OCI-LY7 (cell line): ENCODE data around the gene NPFF. TPM values are rescaled to one million over a fixed set of nuclear protein-coding genes. Genes with fewer than 3 reads are reported as not detected.

ENCODE experiments used
- BruUV-seq: library from RNA; stranded (reverse); fragments of 400-500 nt; replicated peaks from 2 replicates; lab custom pipeline; 2021; lab: Mats Ljungman, UMichigan
- CTCF ChIA-PET: fragments of 300-600 bp; sonication (Branson Sonifier 250); formaldehyde crosslinking; loops from one replicate; lab custom pipeline; 2022; ENCODE audit warnings: antibody characterized with exemption; ENCODE audit not compliant: unreplicated experiment; lab: Charles Lee
- POLR2A ChIA-PET: fragments of 300-600 bp; sonication (Branson Sonifier 250); formaldehyde crosslinking; loops from one replicate; lab custom pipeline; 2022; ENCODE audit warnings: antibody characterized with exemption; lab: Charles Lee
- DNase-seq: peaks from one replicate; pipeline ENCODE4 v3.0.0-alpha.2; 2015; ENCODE audit warnings: low spot score
- H2AFZ ChIP-seq: fragments of 200-600 bp; sonication (generic), shearing (Covaris generic); 2 replicates; pipeline ENCODE4 v1.6.1; 2014; ENCODE audit warnings: mild to moderate bottlenecking, antibody characterized with exemption, low read length, moderate library complexity
- H3K27ac ChIP-seq: fragments of 200-600 bp; sonication (generic); 2 replicates; pipeline ENCODE4 v1.5.1; 2014; ENCODE audit warnings: mixed run types, low read depth, mild to moderate bottlenecking, moderate library complexity, low read length, inconsistent platforms; ENCODE audit not compliant: poor library complexity, severe bottlenecking
- H3K36me3 ChIP-seq: fragments of 200-600 bp; sonication (generic); 2 replicates; pipeline ENCODE4 v1.6.1; 2014; ENCODE audit warnings: mild to moderate bottlenecking, antibody characterized with exemption, low read length, moderate library complexity, mixed read lengths; ENCODE audit not compliant: insufficient read depth
- H3K4me1 ChIP-seq: fragments of 200-600 bp; sonication (generic); 2 replicates; pipeline ENCODE4 v1.5.1; 2014; ENCODE audit warnings: mild to moderate bottlenecking, low read length; ENCODE audit not compliant: insufficient read depth, poor library complexity, severe bottlenecking
- H3K4me2 ChIP-seq: fragments of 200-600 bp; sonication (generic); 2 replicates; pipeline ENCODE4 v1.6.1; 2014; ENCODE audit warnings: mild to moderate bottlenecking, low read length
- H3K4me3 ChIP-seq: fragments of 200-600 bp; sonication (generic); 2 replicates; pipeline ENCODE4 v1.5.1; 2014; ENCODE audit warnings: mild to moderate bottlenecking, low read depth, low read length; ENCODE audit not compliant: poor library complexity, severe bottlenecking
- H3K79me2 ChIP-seq: fragments of 200-600 bp; sonication (generic); 2 replicates; pipeline ENCODE4 v1.6.1; 2016; ENCODE audit warnings: low read depth, mild to moderate bottlenecking, low read length, moderate library complexity, mixed read lengths; ENCODE audit not compliant: insufficient read depth
- H3K9me2 ChIP-seq: fragments of 200-600 bp; sonication (generic); 2 replicates; pipeline ENCODE4 v1.6.1; 2016; ENCODE audit warnings: mild to moderate bottlenecking, low read length, mixed read lengths; ENCODE audit not compliant: insufficient read depth
- H3K9me3 ChIP-seq: fragments of 200-600 bp; sonication (generic); 2 replicates; pipeline ENCODE4 v1.6.1; 2014; ENCODE audit warnings: mild to moderate bottlenecking, mixed run types, low read length, mixed read lengths
- H4K20me1 ChIP-seq: fragments of 200-600 bp; sonication (generic); 2 replicates; pipeline ENCODE4 v1.6.1; 2014; ENCODE audit warnings: mild to moderate bottlenecking, antibody characterized with exemption, low read length, moderate library complexity, mixed read lengths; ENCODE audit not compliant: insufficient read depth
- CTCF ChIP-seq: fragments of 200-600 bp; sonication (generic); conservative IDR thresholded peaks from 2 replicates; pipeline ENCODE4 v1.5.1; 2014; ENCODE audit warnings: mild to moderate bottlenecking, antibody characterized with exemption, low read length, moderate library complexity, mixed read lengths
- EZH2phosphoT487 ChIP-seq: fragments of 200-600 bp; sonication (generic); IDR thresholded peaks from 2 replicates; pipeline ENCODE4 v1.6.1; 2018; ENCODE audit warnings: low read depth, borderline replicate concordance, mild to moderate bottlenecking, mixed run types, antibody characterized with exemption, low read length, moderate library complexity, mixed read lengths
- intact Hi-C: fragments of 100-400 bp; cut with micrococcal nuclease; formaldehyde crosslinking; loops from one replicate; pipeline ENCODE4 v1.10.0; 2022; ENCODE audit not compliant: unreplicated experiment
- total RNA-seq, 2 experiments: library from RNA; depleted of rRNA in 1 of 2; stranded (reverse); fragments of >200 nt in 1 of 2; shearing (Covaris generic) in 1 of 2; gene quantifications; 2 replicates each; pipeline ENCODE4 v1.2.3, GENCODE V29; 2014 to 2022

NPFF gene
- total RNA-seq, 2 experiments from 2014 or later, result not detected

GRCh38 chr12:53474819-53475218 is 32.5 kb downstream of the NPFF start:
- no peaks in the 10 kb centered on the region for H3K9me2 ChIP-seq
- no peak overlapping the region for H3K4me3 ChIP-seq
- ChIA-PET POLR2A (interaction anchor here (0.6 to 1.9 kb wide), 3 partner anchors 13 to 27 kb away, joined by 3 to 7 read pairs (median 5); no protein-coding TSS in a partner anchor), CTCF (interaction anchor here (1.9 kb wide), 1 partner anchor 10 kb away, joined by 4 read pairs; no protein-coding TSS in a partner anchor)
- H3K79me2 ChIP-seq, result peaks cover 66% of the 10 kb centered on the region
- no peak overlapping the region for H3K4me2 ChIP-seq
- no peaks in the 10 kb centered on the region for H3K9me3 ChIP-seq
- no peak overlapping the region for H3K27ac ChIP-seq
- DNase-seq, result no peak
- H2AFZ ChIP-seq, result no peak overlapping the region
- peaks cover 7% of the 10 kb centered on the region for H3K4me1 ChIP-seq
- TF ChIP-seq EZH2phosphoT487 (no peak), CTCF (no peak)
- intact Hi-C loops, result no loop called here
- peaks cover 30% of the 10 kb centered on the region for H4K20me1 ChIP-seq
- no TSS peak for BruUV-seq
- H3K36me3 ChIP-seq, result peaks cover 99% of the 10 kb centered on the region

GRCh38 chr12:53474077-53474476 is 33.2 kb downstream of the NPFF start:
- POLR2A ChIA-PET, result interaction anchor here (0.6 to 1.6 kb wide), 3 partner anchors 12 to 27 kb away, joined by 3 to 5 read pairs (median 3); partner anchors contain the start of gene TARBP2
- Histone ChIP-seq H3K79me2 (peaks cover 66% of the 10 kb centered on the region), H3K4me1 (peaks cover 14% of the 10 kb centered on the region), H3K27ac (no peak overlapping the region), H3K9me2 (no peaks in the 10 kb centered on the region), H3K9me3 (no peaks in the 10 kb centered on the region), H2AFZ (no peak overlapping the region), H4K20me1 (peaks cover 30% of the 10 kb centered on the region), H3K4me2 (no peak overlapping the region), H3K36me3 (peaks cover 99% of the 10 kb centered on the region), H3K4me3 (no peak overlapping the region)
- CTCF ChIA-PET, result no interaction called here
- intact Hi-C loops, result no loop called here
- no TSS peak for BruUV-seq
- DNase-seq, result no peak
- TF ChIP-seq CTCF, result no peak
- TF ChIP-seq EZH2phosphoT487, result no peak

- Histone ChIP-seq H3K9me3 (no peaks in the 10 kb centered on the region), H3K27ac (no peak overlapping the region), H4K20me1 (peaks cover 36% of the 10 kb centered on the region), H3K4me2 (no peak overlapping the region), H3K4me1 (peaks cover 19% of the 10 kb centered on the region), H3K79me2 (peaks cover 69% of the 10 kb centered on the region), H3K4me3 (no peak overlapping the region), H3K36me3 (peaks cover 99% of the 10 kb centered on the region), H2AFZ (no peak overlapping the region), H3K9me2 (no peaks in the 10 kb centered on the region)
- no peak for DNase-seq
- intact Hi-C loops, result no loop called here
- no TSS peak for BruUV-seq
- POLR2A ChIA-PET, result interaction anchor here (0.6 to 1.0 kb wide), 3 partner anchors 10 to 1694 kb away, joined by 3 to 15 read pairs (median 5); no protein-coding TSS in a partner anchor
- CTCF ChIA-PET, result no interaction called here
- TF ChIP-seq EZH2phosphoT487 (no peak), CTCF (no peak)
Observed at GRCh38 chr12:53472056-53472582, 35.2 kb downstream of the NPFF start.
